Uterus (tissue), 2 donors: ENCODE results near the gene VMP1.

ENCODE experiments used
- POLR2A ChIP-seq, 2 donors: fragments of 450-650 bp; IDR thresholded peaks; one replicate each; pipeline ENCODE4 v1.6.1; 2016; ENCODE audit warnings: antibody characterized with exemption in 2 of 2, mild to moderate bottlenecking in 1 of 2, moderate library complexity in 1 of 2
- TF ChIP-seq, protein P1 (sequence below), 4 experiments: fragments of 200-600 bp in 2 of 4; fragments of 450-650 bp in 2 of 4; sonication (generic) in 2 of 4; IDR thresholded peaks; one replicate each; pipeline ENCODE4 v1.5.1; 2016 to 2019; ENCODE audit warnings: antibody characterized with exemption in 4 of 4, mild to moderate bottlenecking in 2 of 4, moderate library complexity in 1 of 4

DNA sequence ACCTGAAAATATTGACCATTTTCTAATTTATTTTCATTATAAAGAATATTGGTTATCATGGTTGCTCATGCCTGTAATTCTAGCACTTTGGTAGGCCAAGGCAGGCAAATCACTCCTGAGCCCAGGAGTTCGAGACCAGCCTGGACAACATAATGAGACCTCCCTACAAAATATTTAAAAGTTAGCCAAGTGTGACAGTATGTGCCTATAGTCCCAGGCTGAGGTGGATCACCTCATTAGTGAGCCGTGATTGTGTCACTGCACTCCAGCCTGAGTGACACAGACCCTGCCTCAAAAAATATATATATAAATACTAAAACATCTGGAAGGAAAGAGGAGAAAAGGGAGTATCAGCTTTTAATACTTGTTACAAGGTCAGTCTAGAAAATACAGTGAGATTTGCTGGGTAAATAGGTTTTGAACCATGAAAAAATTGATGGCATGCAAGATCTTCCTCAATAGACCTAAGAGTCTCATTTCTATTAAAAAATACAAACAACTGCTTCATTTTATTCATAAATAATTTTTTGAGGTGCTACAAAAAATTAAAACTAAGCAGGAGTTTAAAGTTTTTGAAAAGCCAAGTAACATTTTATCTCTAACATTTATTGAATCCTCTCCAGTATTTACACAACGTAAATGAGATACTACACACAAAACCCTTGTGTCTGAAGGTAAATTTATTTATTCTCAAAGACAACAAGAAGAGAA, 137.6 kb downstream of the VMP1 start:
- TF ChIP-seq POLR2A (IDR thresholded peaks at IDR 0.05) = no peak
- TF ChIP-seq, protein P1, sequence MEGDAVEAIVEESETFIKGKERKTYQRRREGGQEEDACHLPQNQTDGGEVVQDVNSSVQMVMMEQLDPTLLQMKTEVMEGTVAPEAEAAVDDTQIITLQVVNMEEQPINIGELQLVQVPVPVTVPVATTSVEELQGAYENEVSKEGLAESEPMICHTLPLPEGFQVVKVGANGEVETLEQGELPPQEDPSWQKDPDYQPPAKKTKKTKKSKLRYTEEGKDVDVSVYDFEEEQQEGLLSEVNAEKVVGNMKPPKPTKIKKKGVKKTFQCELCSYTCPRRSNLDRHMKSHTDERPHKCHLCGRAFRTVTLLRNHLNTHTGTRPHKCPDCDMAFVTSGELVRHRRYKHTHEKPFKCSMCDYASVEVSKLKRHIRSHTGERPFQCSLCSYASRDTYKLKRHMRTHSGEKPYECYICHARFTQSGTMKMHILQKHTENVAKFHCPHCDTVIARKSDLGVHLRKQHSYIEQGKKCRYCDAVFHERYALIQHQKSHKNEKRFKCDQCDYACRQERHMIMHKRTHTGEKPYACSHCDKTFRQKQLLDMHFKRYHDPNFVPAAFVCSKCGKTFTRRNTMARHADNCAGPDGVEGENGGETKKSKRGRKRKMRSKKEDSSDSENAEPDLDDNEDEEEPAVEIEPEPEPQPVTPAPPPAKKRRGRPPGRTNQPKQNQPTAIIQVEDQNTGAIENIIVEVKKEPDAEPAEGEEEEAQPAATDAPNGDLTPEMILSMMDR (IDR thresholded peaks at IDR 0.05) = no peak
